HepG2 (cell line): Measurements from ENCODE around the gene CCN2. TPM values are rescaled to one million over a fixed set of nuclear protein-coding genes. Genes with fewer than 3 reads are reported as not detected.

ENCODE experiments used
- CREB1 ChIP-seq, 2 experiments: fragments of 450-650 bp in 1 of 2; IDR thresholded peaks; 2 replicates each; pipeline ENCODE4 v1.6.1; 2016 to 2017; ENCODE audit warnings: control low read depth in 1 of 2, mild to moderate bottlenecking in 1 of 2, missing compliant biosample characterization in 1 of 2, missing genetic modification characterization in 1 of 2
- HNF1A ChIP-seq, 2 experiments: sonication (generic) in 1 of 2; formaldehyde crosslinking in 1 of 2; IDR thresholded peaks; 2 replicates each; pipeline versions ENCODE4 v1.4.0 to v1.6.1; 2016 to 2020; ENCODE audit warnings: borderline replicate concordance in 1 of 2, low read depth in 1 of 2, mild to moderate bottlenecking in 1 of 2, missing genetic modification reagents in 1 of 2
- MAFK ChIP-seq, 2 experiments: IDR thresholded peaks in 1 of 2; conservative IDR thresholded peaks in 1 of 2; 2 replicates each; pipeline ENCODE4 v1.6.1; 2011; ENCODE audit warnings: improper control_type of control experiment in 2 of 2, low read length in 2 of 2
- MAX ChIP-seq: IDR thresholded peaks from 2 replicates; pipeline ENCODE4 v1.6.1; 2012; ENCODE audit warnings: inconsistent platforms
- MXD4 ChIP-seq: IDR thresholded peaks from 2 replicates; pipeline ENCODE4 v1.6.1; 2016; ENCODE audit warnings: mild to moderate bottlenecking, missing biosample characterization, missing genetic modification reagents
- SIN3B ChIP-seq: fragments of 150-350 bp; IDR thresholded peaks from 2 replicates; pipeline ENCODE4 v1.6.1; 2014; ENCODE audit warnings: low read length
- SKI ChIP-seq: fragments of 450-650 bp; IDR thresholded peaks from one replicate; pipeline ENCODE4 v1.6.1; 2018; ENCODE audit warnings: mild to moderate bottlenecking; ENCODE audit not compliant: partially characterized antibody
- TAF15 ChIP-seq: fragments of 200-400 bp; formaldehyde crosslinking; IDR thresholded peaks from one replicate; pipeline ENCODE4 v1.6.1; 2018; ENCODE audit warnings: mild to moderate bottlenecking, low read depth, low read length; ENCODE audit not compliant: poor library complexity, severe bottlenecking
- ZBTB20 ChIP-seq: sonication (generic); formaldehyde crosslinking; IDR thresholded peaks from 2 replicates; pipeline ENCODE4 v1.8.1; 2023; ENCODE audit warnings: missing genetic modification reagents, low read depth, mild to moderate bottlenecking, borderline replicate concordance
- ZHX2 ChIP-seq, 2 experiments: sonication (generic) in 1 of 2; formaldehyde crosslinking in 1 of 2; IDR thresholded peaks; 2 replicates each; pipeline versions ENCODE4 v1.6.1 to v1.9.0; 2014 to 2022; ENCODE audit warnings: antibody characterized with exemption in 1 of 2, borderline replicate concordance in 1 of 2, inconsistent platforms in 1 of 2, low read depth in 1 of 2, missing genetic modification reagents in 1 of 2
- ZNF10 ChIP-seq: sonication (generic); formaldehyde crosslinking; IDR thresholded peaks from 2 replicates; pipeline ENCODE4 v1.4.0; 2020; ENCODE audit warnings: mild to moderate bottlenecking, low read depth, missing genetic modification reagents, borderline replicate concordance
- ZNF34 ChIP-seq: sonication (generic); formaldehyde crosslinking; IDR thresholded peaks from 2 replicates; pipeline ENCODE4 v1.4.0; 2020; ENCODE audit warnings: mild to moderate bottlenecking, missing genetic modification reagents, borderline replicate concordance
- ZNF557 ChIP-seq: sonication (generic); formaldehyde crosslinking; IDR thresholded peaks from 2 replicates; pipeline ENCODE4 v1.4.0; 2020; ENCODE audit warnings: missing genetic modification reagents
- ZNF572 ChIP-seq: sonication (generic); formaldehyde crosslinking; IDR thresholded peaks from 2 replicates; pipeline ENCODE4 v1.5.1; 2020; ENCODE audit warnings: mild to moderate bottlenecking, missing genetic modification reagents
- polyA plus RNA-seq, 8 experiments: library from polyadenylated mRNA; depleted of rRNA in 3 of 8; stranded (reverse) in 7 of 8; unstranded in 1 of 8; fragments of >200 nt; fragmentation: Illumina TruSeq in 4 of 8; extraction: Trizol in 4 of 8; gene quantifications; 2 replicates each; pipeline versions ENCODE4 v1.2.1 to v1.2.3, GENCODE V29; 2011 to 2016; ENCODE audit warnings: low read depth in 4 of 8, missing spikeins in 1 of 8, mixed read lengths in 1 of 8; ENCODE audit not compliant: insufficient read depth in 1 of 8
- total RNA-seq, 5 experiments: library from RNA; depleted of rRNA; stranded (reverse); fragments of >200 nt; fragmentation: Illumina TruSeq; extraction: Trizol; gene quantifications; 2 replicates each; pipeline ENCODE4 v1.2.3, GENCODE V29; 2016; ENCODE audit warnings: low read depth in 1 of 5
- TF ChIP-seq, protein P1 (sequence below): sonication (generic); formaldehyde crosslinking; IDR thresholded peaks from 2 replicates; pipeline ENCODE4 v1.4.0; 2020; ENCODE audit warnings: missing genetic modification reagents, low read depth, mild to moderate bottlenecking, borderline replicate concordance

Gene CCN2
- total and polyA plus RNA-seq, 2 of the 13 experiments (the other 11 are each of a cell fraction or from before 2014, with no cell fraction given), result 34.7 to 316 TPM

- TF ChIP-seq, protein P1, sequence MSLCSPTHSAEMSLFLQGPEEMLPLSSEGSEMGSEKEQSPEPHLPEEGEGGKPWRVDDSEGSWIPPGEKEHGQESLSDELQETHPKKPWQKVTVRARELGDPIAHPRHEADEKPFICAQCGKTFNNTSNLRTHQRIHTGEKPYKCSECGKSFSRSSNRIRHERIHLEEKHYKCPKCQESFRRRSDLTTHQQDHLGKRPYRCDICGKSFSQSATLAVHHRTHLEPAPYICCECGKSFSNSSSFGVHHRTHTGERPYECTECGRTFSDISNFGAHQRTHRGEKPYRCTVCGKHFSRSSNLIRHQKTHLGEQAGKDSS (CRISPR knock-in tag), result peak; percentile 98
- TF ChIP-seq ZNF34 (peak; percentile 37; the same call in 1 of the 2 replicates), HNF1A (IDR thresholded peaks at IDR 0.05; ENCODE audit: low read depth) (peak; percentile 58; the same call in 1 of the 2 replicates), HNF1A (CRISPR knock-in tag; IDR thresholded peaks at IDR 0.05; ENCODE audit: borderline replicate concordance) (peak; percentile 89; the same call in 1 of the 2 replicates), ZHX2 (IDR thresholded peaks at IDR 0.05; ENCODE audit: low read depth) (peak; percentile 76), ZHX2 (CRISPR knock-in tag; IDR thresholded peaks at IDR 0.05; ENCODE audit: borderline replicate concordance) (no peak), SIN3B (no peak), TAF15 (no peak), MAX (peak; percentile 80), ZNF10 (CRISPR knock-in tag) (no peak), ZNF572 (CRISPR knock-in tag) (no peak), ZNF557 (CRISPR knock-in tag) (peak; percentile 96), CREB1 (IDR thresholded peaks at IDR 0.05) (peak; percentile 8; the same call in 1 of the 2 replicates), CREB1 (CRISPR knock-in tag; IDR thresholded peaks at IDR 0.05) (peak; percentile 83), MXD4 (peak; percentile 46), ZBTB20 (CRISPR knock-in tag) (peak; percentile 96), MAFK (conservative IDR thresholded peaks at IDR 0.05 in 1 of 2, IDR thresholded peaks at IDR 0.05 in 1 of 2; ENCODE audit: low read length in 2 of 2) (peak in 1 of 2 experiments; percentile 43; a peak in 3 of 4 replicates), SKI (peak; percentile 85)
Observed at GRCh38 chr6:131958542-131959470, 7.6 kb upstream of the CCN2 start (continued).
